HG02571 (cell line): Measurements from ENCODE around the gene FOXP3.

Experiments used
- ATAC-seq: cut with Tn5 transposase; IDR thresholded peaks from one replicate; pipeline ENCODE4 v1.9.1; 2021; ENCODE audit warnings: mild to moderate bottlenecking, moderate library complexity; ENCODE audit not compliant: unreplicated experiment

The FOXP3 gene

GRCh38 chrX:49254639-49255038, 9.9 kb downstream of the FOXP3 start:
- ATAC-seq, result no peak

DNA sequence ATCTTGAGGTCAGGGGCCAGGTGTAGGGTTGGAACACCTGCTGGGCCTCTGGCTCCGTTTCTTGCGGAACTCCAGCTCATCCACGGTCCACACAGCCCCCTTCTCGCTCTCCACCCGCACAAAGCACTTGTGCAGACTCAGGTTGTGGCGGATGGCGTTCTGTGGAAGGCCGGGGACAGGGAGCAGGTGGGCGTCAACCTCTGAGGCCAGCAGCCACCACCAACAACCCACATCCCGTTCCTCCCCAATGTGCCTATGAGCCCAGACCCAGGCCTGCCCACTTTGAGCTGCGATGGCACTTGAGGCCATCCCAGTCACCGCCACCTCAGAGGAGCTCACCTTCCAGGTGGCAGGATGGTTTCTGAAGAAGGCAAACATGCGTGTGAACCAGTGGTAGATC, 13.2 kb downstream of the FOXP3 start:
- ATAC-seq, result no peak

DNA sequence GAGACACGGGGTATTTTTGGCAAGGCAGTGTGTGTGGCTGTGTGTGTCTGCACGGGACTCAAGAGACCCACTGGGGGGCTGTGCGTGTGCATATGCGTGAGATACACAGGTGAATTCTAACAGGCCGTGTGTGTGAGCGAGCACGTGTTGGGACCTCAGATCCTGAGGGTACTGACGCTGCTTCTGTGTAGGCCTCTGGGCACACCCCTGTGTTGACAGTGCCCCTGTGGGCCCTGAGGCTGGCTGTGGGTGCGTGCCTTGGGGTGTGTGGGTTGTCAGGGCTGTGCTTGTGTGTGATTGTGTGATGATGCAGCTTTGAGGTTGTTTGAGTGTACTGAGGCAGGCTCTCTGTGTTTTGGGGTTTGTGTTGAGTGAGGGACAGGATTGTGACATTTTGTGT, 13.9 kb downstream of the FOXP3 start:
- no peak for ATAC-seq

- no peak for ATAC-seq
Measured at GRCh38 chrX:49250066-49250465, 14.4 kb downstream of the FOXP3 start.

DNA sequence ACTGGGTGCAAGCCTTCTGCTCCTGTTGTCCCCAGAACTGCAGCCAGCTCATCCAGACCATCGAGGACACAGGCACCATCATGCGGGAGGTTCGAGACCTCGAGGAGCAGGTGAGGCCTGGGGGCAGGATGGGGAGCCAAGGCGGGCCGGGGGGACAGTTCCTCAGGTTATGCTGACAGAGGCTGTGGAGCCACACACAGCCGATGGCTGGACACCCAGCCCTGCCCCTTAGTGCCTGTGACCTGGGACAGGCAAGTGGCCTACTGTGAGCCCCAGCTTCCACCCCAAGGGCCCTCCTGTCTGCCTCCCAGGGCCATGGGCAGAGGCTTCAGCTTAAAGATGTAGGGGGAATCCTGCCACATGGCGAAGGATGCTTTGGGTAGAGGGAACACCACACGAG, 14.9 kb downstream of the FOXP3 start:
- ATAC-seq, result no peak

DNA sequence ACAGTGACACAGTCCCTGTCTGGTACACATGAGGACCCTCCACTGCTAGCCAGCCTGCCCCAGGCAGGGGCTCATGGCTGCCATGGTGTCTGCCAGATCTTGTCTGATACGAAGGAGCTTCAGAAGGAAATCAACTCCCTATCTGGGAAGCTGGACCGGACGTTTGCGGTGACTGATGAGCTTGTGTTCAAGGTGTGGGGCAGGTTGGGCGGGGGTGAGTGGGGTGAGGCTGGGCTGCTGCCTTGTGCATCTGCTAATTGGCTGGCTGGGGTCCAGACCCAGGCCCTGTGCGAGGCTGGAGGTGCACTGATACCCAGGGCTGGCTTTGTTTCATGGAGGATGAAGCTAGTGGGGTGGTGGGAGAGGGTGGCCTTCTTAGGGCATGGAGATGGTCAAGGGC, 15.4 kb downstream of the FOXP3 start:
- no peak for ATAC-seq

GRCh38 chrX:49247916-49248811, 16.3 kb downstream of the FOXP3 start:
- no peak for ATAC-seq

DNA sequence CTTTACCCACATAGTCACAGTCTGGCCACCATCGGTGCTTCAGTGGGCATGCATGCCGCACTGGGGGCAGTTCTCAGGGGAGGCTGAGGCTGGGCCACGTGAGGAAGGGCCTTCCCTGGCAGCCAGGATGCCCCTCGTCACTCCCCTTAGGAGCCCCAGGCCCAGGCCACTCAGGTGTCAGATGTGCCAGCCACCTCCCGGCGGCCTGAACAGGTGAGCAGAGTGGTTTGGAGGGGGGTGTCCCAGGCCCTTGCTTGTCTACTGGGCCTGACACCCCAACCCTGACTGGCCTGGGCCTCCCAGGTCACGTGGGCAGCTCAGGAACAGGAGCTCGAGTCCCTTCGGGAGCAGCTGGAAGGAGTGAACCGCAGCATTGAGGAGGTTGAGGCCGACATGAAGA, 17.2 kb downstream of the FOXP3 start:
- no peak for ATAC-seq

DNA sequence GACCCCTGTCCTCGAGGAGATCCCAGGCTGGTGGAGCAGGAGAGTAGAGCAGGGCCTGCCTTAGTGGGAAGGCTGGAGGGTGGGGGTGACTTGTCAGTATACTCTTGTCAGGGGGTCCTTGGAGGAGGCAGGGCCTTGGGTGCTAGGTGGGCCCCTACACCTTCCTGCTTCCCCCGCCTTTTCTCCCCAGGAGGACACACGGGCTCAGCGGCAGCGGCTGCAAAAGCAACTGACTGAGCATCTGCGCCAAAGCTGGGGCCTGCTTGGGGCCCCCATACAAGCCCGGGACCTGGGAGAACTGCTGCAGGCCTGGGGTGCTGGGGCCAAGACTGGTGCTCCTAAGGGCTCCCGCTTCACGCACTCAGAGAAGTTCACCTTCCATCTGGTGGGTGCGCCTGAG, 18.0 kb downstream of the FOXP3 start:
- ATAC-seq, result no peak

DNA sequence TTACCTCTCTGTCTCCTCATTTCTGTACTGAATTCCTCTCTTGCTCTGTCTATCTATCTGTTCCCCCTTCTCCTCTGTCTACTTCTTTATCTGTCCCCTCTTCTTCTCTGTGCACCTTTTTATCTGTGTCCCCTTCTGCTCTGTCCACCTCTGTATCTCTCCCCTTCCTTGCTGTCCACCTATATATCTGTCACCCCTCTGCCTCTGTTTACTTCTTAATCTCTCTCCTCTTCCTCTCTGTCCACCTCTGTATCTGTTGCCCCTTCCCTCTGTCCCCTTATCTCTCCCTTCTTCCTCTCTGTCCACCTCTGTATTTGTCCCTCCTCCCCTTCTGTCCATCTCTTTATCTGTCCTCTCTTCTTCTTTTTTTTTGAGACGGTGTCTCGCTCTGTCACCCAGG, 20.3 kb downstream of the FOXP3 start:
- no peak for ATAC-seq

- no peak for ATAC-seq
Measured at GRCh38 chrX:49243166-49243565, 21.3 kb downstream of the FOXP3 start.

DNA sequence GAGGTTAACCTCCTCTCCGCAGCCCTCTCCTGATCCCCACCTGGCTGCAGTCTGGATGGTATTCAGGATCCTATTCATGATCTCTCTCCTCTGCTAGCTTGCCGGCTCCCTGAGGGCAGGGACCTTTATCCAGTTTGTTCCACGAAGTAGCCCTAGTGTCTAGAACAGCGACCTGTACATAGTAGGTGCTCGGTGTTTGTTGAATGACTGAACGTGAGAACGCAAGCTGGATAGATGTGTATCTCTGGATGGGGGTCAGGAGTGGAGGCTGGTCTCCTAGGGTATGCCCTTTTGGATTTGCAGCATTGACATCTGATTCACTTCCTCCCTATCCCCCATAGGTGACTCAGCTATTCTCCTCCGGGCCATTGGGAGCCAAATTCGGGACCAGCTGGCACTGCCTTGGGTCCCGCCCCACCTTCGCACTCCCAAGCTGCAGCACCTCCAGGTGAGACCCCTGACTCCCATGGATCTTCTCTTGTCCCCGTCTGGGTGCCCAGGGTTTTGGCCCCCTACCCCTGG, 21.9 kb downstream of the FOXP3 start:
- ATAC-seq, result no peak

GRCh38 chrX:49238735-49239134, 25.8 kb downstream of the FOXP3 start:
- ATAC-seq, result no peak

DNA sequence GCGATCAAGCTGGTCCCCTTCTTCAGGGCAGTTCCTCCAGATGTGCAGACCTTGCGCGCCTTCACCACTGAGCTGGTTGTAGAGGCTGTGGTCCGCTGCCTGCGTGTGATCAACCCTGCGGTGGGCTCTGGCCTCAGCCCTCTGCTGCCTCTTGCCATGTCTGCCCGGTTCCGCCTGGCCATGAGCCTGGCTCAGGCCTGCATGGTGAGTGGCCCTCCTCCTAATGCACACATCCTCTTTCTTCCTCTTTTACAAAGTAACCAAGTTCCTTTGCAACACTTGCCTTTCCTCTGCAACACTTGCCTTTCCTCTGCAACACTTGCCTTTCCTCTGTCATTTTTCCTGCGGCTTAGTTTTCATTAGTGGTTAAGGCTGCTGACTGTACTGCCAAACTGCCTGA, 27.4 kb downstream of the FOXP3 start:
- ATAC-seq, result no peak

DNA sequence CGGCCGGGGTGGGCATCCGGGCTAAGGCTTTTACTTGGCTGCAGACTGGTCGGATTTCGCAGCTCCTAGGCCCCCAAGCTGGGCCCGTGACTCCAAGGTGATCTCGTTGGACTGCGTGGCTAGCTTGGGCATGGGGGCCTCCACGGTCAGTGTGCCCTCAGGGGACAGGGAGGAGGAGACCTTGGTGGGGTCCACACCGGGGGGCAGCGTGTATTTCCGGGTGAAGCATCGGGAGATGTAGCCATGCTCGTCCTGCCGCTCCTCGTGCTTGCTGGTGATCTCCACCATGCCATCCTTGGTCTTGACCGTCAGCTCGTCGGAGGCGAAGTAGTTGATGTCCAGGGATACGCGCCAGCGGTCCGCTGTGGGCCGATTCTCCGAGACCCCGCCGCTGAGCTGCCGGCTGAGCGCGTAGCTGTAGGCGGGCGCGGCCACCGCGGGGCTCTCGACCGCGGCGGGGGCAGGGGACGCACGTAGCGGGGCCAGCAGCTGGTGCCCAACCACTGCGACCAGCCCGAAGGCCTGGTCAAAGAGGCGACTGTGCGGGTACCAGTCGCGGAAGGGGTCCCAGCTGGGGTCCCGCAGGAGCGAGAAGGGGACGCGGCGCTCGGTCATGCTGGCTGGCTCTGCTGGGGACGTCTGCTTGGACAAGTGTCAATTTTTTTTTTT, 30.5 kb downstream of the FOXP3 start:
- no peak for ATAC-seq

DNA sequence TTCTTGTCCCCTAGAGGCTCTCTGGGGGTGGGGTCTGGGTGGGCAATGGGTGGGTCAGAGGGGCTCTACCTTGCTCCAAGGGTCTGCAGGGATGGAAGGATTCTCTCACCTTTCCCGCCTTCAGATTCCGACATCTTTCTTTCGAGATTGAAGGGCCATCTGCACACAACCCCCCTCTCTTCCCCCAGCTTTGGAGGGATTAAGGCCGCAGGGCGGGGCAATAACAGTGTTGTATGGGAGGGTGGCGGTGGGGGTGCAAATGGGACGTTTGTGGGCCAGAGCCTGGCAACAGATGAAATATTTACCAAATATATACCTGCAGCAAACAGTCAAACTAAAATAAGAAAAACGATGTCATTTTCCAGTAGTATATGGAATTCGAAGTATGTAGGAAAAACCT, 31.3 kb downstream of the FOXP3 start, which contains the start of gene CACNA1F:
TSS of gene CACNA1F (minus strand) at position 165 of the 400 bp plus-strand sequence. CDS start at position 134, 31 bp downstream.
- ATAC-seq, result no peak

GRCh38 chrX:49232525-49232924, 32.0 kb downstream of the FOXP3 start:
- ATAC-seq, result no peak

DNA sequence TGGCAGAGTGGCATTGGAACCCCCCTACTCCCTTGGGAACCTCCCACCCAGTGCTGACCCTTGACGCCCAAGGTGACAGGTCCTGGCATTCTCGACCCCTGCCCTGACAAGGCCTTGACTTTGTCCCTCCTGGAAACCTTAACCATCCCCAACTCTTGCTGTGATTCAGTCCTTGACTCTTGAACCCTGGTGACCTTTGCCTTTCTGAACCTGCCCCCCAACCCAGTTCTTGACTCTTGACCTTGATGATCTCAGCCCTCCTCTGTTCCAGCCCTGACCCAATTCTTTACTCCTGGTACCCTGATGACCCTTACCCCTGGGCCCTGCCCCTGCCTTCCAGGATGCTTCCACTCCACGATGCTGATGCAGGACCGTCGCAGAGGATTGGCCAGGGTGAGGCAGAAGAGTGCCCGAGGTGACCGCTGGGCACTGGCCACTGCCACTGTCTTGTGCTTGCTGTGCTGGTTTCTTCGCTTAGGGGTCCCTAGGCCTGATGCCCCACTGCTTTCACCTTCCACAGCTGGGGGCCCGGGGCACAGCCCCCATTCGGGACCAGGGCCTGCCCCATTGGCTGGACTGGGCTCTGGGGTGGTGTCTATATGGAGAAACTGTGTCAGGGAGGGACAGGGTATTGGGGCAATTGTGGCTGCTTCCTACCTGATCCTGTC, 33.0 kb downstream of the FOXP3 start:
- no peak for ATAC-seq

DNA sequence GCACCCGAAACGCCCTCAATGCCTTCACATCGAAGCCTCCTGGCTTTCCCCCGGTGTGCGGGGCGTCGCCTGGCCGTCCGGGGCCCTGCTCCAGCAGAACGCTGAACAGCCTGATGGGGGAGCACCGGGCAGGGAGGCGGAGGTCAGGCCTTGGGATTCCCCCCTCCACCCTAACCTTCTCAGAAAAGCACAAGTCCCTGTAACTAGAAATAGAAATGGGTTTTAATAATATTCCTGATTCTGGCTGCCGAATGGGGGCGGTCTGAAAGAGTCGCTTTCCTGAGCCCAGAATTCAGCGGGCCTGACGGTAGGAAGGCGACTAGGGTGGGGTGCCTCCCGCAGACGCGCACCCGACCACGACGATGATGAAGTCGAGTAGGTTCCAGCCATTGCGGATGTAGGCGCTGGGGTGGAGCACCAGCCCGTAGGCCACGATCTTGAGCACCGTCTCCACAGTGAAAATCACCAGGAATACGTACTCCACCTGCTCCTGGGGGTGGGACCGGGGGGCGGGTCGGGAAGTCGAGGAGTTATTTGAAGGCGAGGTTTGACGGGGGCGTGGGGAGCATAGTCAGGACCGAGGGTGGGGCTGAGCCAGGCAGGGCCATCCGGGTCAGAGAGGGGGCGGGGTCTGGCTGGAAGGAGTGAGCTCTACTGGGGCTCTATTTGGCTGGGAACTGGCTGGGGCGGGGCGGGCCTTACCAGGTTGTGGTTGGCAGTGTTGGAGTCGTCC, 33.8 kb downstream of the FOXP3 start:
- peak; percentile 51 for ATAC-seq

GRCh38 chrX:49228185-49228584, 36.3 kb downstream of the FOXP3 start:
- no peak for ATAC-seq

DNA sequence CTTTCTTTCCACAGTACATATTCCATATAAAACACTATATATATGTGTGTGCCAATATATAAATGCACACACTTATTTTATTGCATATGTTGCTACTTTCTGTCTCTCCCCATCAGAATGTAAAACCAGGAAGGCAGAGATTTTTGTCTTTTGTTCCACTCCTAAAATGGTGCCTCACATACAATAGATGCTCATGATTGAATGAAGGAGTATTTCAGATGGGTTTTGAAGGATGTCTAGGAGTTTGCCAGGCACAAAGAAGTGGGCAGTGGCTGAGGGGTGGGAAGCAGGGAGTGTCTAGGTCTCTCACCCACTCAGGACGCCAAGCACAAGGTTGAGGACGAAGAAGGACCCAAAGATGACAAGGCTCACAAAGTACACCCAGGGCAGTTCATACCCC, 36.8 kb downstream of the FOXP3 start:
- ATAC-seq, result no peak
